GM19099 (cell line): Measurements from ENCODE around the gene ROR2.

Experiments used
- POLR2A ChIP-seq: IDR thresholded peaks from 3 replicates; pipeline ENCODE4 v1.6.1; 2011; ENCODE audit warnings: low read depth; ENCODE audit not compliant: insufficient read length; ENCODE audit errors: extremely low read depth

ROR2 gene

GRCh38 chr9:91885746-91886413 lies 64.1 kb downstream of the ROR2 start:
- TF ChIP-seq POLR2A = no peak

GRCh38 chr9:91884696-91885687 lies 65.0 kb downstream of the ROR2 start:
- no peak for TF ChIP-seq POLR2A

DNA sequence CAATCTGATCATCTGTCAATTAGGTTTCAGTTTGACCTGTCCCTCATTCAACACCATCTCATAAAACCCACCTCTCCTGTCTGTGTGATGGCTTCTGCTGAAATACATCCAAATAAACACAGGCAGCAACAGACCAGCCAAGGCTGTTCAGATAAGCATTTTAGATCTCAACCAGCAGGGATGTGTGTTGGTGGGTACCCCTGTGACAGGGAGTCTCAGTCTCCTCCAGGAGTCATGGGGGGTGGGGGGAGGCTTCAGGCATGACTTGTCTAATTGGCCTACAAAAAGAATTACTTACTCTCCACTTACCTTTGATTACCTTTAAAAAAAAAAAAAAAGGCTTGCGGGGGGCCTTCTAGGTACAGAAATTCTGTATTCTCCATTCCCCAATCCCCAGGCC lies 65.9 kb downstream of the ROR2 start:
- TF ChIP-seq POLR2A = no peak

GRCh38 chr9:91883503-91883902 lies 66.5 kb downstream of the ROR2 start:
- no peak for TF ChIP-seq POLR2A

- no peak for TF ChIP-seq POLR2A
Observed at GRCh38 chr9:91882627-91883026, 67.4 kb downstream of the ROR2 start.

GRCh38 chr9:91880378-91880972 lies 69.6 kb downstream of the ROR2 start:
- no peak for TF ChIP-seq POLR2A

DNA sequence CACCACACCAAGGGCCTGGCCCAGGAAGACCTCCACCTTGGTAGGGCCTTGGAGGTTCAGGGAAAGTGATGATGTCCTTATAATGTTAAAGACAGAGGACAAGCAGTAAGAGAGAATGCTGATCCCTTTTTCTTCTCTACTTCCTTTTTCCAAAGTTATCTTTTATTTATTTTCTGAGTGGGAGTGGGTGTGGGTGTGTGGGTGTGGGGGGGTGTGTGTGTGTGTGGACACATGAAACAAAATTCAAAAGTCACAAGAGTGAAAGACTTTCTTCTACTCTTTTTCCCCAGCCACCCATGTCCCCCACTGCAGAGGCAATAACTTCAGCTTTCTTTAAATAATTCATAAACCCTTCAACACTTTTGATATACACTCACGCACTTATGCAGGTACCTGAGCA lies 70.8 kb downstream of the ROR2 start:
- TF ChIP-seq POLR2A = no peak

DNA sequence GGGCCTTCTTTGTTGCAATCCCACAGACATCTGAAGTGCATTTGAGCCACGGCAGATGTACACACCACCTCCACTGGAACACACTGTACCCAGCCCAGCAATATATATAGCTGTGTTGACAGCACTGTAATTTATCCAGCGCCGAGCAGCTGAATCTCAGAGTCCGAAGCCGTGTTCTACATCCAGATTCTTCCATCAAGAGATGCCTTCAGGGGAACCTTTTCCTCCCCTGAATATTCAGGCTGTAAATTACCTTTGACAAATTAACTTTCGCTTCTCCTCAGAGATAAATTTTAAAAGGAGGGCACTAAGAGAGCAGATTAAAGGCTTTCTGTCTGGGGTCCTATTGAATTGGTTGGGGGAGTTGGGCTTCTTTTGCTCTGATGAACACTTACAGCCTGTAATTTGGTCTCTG lies 76.4 kb downstream of the ROR2 start:
- TF ChIP-seq POLR2A = no peak

- no peak for TF ChIP-seq POLR2A
Observed at GRCh38 chr9:91868732-91869391, 81.2 kb downstream of the ROR2 start.

DNA sequence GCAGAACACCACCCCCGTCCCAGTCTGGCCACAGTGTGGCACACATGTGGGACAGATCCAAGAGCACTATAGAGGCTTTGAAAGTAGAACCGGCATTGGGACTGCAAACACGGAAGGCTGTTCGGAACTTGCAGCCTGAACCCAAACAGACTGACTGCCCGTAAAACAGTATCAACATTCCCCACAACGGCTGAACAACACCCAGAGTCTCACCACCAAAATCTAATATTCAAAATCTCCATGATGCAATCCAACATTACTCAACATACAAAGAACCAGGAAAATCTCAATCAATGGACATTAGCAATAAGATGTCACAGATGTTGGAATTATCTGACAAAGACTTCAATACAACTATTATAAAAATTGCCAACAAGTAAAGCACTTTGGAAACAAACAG lies 82.3 kb downstream of the ROR2 start:
- TF ChIP-seq POLR2A = no peak

- TF ChIP-seq POLR2A = no peak
Observed at GRCh38 chr9:91865041-91865440, 85.0 kb downstream of the ROR2 start.

GRCh38 chr9:91864380-91864779 lies 85.6 kb downstream of the ROR2 start:
- no peak for TF ChIP-seq POLR2A

- TF ChIP-seq POLR2A = no peak
Observed at GRCh38 chr9:91863469-91863868, 86.6 kb downstream of the ROR2 start.

- no peak for TF ChIP-seq POLR2A
Observed at GRCh38 chr9:91858213-91859030, 91.6 kb downstream of the ROR2 start.
